HL-60/S4 treated with retinoic acid at 250 ng/mL for 4 days and 3 days (cell line): ENCODE results near the gene RGS6.

Experiments used
- in situ Hi-C: fragments of 300-500 bp; cut with MboI; formaldehyde crosslinking; loops from 2 replicates; pipeline ENCODE4 v1.7.0; 2022; ENCODE audit warnings: low sequenced_read_pairs

RGS6 gene

GRCh38 chr14:72008666-72009065, 76.4 kb downstream of the RGS6 start:
- in situ Hi-C loops = no loop called here

DNA sequence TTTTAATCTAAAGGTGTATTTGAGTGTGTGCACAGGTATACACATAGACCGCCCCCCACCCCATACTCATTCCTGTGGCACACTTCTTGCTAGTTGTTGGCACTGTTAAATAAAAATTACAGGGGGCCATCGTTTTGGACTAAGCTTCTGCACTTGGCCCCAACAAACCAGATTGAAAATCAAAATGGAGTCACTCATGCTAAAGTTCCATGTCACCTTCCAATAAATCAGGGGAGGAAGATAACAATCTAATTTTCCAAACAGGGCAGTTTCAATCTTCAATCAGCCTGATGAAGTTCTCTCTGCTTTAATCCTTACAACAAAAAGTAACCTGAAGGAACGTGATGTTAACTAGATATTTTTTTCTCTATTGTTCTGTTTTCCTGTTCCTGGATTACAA, 78.2 kb downstream of the RGS6 start:
- in situ Hi-C loops = no loop called here

DNA sequence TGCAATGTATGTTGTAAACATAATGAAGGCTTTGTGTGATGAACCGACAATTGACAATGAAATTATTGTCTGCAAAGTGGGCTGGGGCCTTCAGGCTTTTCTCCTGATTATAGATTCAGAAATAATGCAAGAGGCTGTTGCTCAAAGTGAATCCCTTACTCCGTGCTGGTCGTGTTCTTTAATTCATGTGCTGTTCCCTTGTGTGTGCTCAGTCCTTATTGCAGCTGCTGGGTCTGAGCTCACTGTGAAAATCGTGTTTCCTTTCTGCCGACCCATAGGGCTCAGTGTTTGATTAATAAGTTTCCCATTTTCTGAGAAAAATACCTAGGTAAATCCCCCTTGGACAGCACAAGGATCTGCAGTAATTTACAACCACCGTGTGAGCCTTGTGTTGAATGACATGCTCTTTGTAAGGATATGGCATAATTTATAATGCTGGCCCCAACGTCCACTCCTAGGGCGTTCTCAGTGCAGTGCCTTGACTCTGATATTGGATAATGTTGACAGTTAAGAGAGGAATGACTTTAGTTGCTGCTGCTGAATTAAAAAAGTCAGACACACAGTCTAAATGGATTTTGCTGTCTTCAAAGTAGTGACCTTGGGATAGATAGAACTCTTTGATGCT, 81.6 kb downstream of the RGS6 start:
- in situ Hi-C loops = no loop called here

DNA sequence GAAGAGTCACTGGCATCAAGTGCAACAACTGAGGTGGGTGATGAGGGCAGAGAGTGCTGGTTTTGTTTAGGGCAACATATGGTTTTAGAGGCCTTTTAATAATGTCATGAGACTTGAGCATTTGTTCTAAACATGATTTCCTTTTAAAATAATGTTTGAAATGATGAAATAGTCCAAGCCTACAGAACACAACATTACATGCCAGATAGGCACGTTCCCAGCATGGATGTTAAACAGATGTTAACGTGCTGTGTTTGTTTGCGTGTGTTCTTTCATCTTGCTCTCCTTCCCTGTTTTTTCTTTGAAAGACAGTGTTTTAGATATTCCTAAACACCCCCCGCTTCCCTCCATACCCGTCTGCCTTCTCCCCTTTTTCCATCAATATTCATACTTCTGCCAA, 82.3 kb downstream of the RGS6 start:
- in situ Hi-C loops = no loop called here

DNA sequence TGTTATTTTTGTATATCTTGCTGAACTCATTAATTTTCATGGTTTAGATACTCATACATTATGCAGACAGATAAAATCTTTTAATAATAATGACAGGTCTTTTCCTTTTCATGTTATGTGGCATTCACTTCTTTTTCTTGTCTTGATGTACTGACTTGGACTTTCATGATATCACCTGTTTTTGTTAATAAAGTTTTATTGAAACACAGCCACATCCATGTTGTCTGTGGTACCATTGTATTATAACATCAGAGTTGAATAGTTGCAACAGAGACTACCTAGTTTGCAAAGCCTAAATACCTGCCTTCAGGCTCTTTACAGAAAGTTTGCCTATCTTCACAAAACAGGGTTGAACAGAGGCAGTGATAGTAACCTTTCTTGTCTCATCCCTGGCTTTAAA, 85.1 kb downstream of the RGS6 start:
- in situ Hi-C loops = no loop called here

GRCh38 chr14:72023128-72024042, 91.2 kb downstream of the RGS6 start:
- in situ Hi-C loops = no loop called here

- in situ Hi-C loops = no loop called here
These were observed 91.8 kb downstream of the RGS6 start for GRCh38 chr14:72024043-72024407.

GRCh38 chr14:72024504-72024903, 92.3 kb downstream of the RGS6 start:
- in situ Hi-C loops = no loop called here

DNA sequence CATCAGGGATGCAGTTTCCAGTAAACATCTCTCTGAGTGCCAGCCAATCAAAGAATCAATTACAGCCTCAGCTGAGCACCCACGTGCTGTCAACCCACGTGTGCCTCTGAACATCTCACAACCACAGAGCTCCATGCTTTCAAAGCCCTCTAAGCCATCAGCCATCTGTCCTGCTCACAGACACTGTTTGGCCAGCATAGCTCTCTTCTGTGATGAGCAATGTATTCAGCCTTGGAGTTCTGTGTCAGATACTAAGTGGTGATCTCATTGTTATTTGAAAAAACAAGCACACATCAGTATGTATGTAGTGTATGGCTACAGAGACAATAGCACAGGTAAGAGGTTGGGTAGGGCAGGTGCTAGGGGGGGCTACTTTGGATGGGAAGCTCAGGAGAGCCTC, 94.3 kb downstream of the RGS6 start:
- in situ Hi-C loops = no loop called here

- in situ Hi-C loops = no loop called here
These were observed 94.8 kb downstream of the RGS6 start for GRCh38 chr14:72027061-72027460.

GRCh38 chr14:72033365-72033764, 101.1 kb downstream of the RGS6 start:
- in situ Hi-C loops = no loop called here

DNA sequence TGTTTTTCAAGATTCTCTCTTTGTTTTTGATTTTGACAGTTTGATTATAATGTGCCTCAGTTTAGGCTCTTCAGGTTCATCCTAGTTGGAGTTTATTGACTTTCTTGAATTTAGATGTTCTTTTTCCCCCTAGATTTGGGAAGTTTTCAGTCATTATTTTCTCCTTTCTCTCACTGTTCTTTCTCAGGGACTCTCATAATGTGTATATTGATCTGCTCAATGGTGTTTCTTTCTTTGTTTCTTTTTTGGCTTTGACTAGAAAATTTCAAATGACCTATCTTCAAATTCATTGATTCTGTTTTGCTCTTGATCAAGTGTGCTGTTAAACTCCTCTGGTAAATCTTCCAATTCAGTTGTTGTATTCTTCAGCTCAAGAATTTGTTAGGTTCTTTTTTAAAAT, 108.3 kb downstream of the RGS6 start:
- in situ Hi-C loops = no loop called here

DNA sequence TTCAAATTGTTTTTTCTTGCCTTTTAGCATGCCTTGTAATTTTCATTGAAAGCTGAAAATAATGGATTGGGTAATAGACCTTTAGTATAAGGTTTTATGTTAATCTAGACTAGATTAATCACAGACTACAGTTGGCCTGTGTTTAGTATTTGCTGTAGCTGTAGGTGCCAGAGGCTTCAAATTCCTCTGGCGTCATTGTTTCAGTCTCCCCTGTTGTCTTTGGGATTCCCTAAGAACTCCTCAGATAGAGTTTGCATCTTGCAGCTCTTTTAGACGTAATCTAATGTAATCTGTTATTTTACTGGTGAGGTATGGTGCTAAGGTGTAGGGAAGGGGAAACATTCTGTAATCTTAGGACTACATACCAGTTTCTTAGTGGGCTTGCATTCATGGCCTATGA, 113.0 kb downstream of the RGS6 start:
- in situ Hi-C loops = no loop called here

DNA sequence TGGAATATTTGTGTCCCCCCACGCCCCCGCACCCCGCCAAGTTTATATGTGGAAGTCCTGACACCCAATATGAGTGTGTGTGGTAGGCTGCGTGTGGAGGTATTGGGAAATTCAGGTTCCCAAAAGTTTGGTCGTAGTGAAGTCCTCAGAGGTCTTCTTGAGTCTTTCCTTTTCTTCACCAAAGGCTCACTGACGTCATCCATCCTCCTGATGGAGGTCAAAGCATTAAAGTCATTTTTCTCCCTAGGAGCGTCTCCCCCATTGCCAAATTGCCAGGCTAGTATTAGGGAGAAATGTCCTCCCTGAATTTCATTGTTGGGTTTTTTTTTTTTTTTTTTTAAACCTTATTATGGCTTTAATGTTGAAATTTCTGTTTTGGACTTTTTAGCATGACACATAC, 113.7 kb downstream of the RGS6 start:
- in situ Hi-C loops = no loop called here

DNA sequence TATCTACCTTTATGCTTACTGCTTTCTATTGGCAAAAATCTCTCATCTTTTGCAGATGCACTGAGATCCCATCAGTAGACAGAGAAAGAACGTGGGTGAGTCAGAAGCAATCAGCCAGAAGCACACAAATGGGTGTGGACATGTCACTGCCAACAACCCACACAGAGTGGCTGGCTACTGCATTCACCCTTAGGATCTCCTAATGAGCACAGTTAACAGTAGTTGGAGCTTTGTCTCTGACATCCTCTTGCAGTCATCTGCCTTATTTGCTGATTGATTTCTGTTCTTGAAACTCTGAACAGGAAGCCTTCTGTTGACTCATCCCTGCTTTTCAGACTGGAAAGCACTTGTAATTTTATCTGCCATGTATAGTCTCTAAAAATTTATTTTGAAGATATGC, 117.2 kb downstream of the RGS6 start:
- in situ Hi-C loops = no loop called here

- in situ Hi-C loops = no loop called here
These were observed 120.1 kb downstream of the RGS6 start for GRCh38 chr14:72052356-72052755.

DNA sequence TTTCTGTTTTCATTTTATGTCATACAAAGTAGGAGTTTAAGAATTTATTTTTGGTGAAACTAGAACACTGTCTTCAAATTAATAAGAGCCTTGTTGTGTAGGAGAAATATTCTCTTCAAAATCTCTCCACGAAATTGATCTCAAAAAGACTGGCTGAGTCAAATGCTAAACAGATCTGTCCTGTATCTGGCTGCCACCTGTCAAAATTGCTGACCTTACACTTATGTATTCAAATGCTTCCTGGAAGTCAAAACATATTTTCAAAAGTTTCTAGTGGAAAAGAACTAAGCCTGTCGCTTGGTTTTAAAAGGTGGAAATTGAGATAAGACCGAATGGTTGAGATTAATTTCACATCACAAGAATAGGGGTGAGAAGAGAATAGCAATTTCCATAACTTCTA, 121.4 kb downstream of the RGS6 start:
- in situ Hi-C loops = no loop called here

DNA sequence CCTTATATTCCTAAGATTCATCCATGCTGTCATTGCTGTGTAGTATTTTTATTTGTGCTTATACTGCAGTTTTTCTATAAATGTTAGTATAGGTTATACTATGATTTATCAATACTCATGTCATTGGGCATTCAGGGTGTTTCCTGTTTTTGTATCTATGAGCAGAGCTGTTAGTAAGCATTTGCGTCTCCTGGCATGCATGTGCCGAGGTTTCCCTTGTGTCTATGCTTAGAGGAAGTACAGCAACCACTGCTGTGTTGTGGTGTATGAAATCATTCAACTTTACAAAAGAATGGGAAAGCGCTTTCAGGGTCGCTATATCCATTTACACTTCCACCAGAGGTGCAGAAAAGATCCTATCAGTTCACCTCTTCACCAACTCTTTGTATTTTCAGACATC, 122.7 kb downstream of the RGS6 start:
- in situ Hi-C loops = no loop called here

DNA sequence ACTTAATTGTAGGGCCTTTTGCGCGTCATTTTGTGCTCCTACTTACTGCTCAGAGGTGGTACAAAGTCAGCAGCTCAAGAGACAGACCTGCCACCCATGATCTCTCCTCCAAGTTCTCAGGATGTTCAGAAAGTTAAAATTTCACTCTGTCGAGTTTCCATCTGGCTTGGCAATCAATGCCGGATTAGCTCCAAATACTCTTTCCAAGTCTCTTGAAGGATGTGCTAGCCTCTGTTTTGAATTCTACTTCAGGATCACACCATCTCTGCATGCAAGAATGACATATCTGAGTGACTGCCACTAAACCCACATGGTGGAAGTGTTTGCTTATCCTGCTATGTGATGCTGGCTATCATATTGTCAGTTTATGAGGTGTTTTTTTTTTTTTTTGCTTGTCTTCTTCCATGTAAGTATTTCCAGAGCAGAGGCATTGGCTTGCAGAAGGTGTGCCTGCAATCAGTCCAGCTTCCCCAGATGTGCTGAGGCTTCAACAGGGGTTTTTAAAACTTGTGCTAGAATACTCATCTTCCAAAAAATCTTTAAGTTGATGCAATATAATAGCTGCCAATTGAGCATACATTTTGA, 125.6 kb downstream of the RGS6 start:
- in situ Hi-C loops = no loop called here

DNA sequence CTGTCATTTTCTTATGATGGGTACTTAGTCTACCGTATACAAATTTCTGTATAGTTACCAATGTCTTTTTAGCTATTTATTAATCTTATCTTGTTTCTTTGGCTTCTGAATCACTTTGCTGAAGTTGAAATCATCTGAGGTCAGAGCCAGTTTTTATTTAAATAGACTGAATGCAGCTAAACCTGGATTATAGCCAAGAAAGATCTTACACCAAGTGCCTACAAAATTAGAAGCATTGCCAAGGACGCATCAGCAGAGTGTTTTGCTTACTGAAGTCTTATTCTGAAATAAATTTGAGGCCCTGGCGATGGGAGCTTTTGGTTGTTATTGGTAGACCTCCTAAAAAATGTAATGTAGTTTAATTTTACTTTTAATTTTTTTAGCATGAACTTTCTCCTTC, 128.2 kb downstream of the RGS6 start:
- in situ Hi-C loops = no loop called here

- in situ Hi-C loops = no loop called here
These were observed 128.7 kb downstream of the RGS6 start for GRCh38 chr14:72060917-72061316.

GRCh38 chr14:72061718-72062117, 129.5 kb downstream of the RGS6 start:
- in situ Hi-C loops = no loop called here
